Upper lobe of left lung (tissue), 4 donors: Measurements from ENCODE around the gene GTPBP4.

ENCODE experiments used
- EP300 ChIP-seq, 4 donors: sonication (generic); formaldehyde crosslinking; IDR thresholded peaks; one replicate each; pipeline ENCODE4 v1.5.1; 2017; ENCODE audit warnings: antibody characterized with exemption in 4 of 4, control low read depth in 2 of 4
- POLR2AphosphoS5 ChIP-seq, 2 donors: sonication (generic); formaldehyde crosslinking; IDR thresholded peaks; one replicate each; pipeline ENCODE4 v1.5.1; 2017; ENCODE audit warnings: antibody characterized with exemption in 2 of 2
- TF ChIP-seq, protein P1 (sequence below), 6 experiments: fragments of 450-650 bp in 4 of 6; fragments of 200-600 bp in 2 of 6; sonication (generic) in 2 of 6; IDR thresholded peaks; one replicate each; pipeline ENCODE4 v1.5.1; 2016 to 2019; ENCODE audit warnings: antibody characterized with exemption in 6 of 6

DNA sequence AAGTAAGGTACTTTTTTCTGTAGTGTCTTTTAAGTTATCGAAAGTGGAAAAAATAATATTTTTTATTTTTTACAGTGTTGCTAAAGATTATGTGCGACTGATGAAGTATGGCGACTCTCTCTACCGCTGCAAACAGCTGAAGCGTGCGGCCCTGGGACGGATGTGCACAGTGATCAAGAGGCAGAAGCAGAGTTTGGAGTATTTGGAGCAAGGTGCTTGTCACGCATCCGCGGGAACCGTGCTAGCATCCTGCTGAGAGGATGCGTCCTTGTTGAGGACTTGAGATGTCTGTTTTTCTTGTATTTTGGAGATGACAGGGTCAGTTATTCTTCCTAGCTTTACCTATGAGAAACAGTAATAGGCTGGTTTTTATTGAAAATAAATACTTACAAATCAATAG, 7.8 kb downstream of the GTPBP4 start:
- TF ChIP-seq, protein P1, sequence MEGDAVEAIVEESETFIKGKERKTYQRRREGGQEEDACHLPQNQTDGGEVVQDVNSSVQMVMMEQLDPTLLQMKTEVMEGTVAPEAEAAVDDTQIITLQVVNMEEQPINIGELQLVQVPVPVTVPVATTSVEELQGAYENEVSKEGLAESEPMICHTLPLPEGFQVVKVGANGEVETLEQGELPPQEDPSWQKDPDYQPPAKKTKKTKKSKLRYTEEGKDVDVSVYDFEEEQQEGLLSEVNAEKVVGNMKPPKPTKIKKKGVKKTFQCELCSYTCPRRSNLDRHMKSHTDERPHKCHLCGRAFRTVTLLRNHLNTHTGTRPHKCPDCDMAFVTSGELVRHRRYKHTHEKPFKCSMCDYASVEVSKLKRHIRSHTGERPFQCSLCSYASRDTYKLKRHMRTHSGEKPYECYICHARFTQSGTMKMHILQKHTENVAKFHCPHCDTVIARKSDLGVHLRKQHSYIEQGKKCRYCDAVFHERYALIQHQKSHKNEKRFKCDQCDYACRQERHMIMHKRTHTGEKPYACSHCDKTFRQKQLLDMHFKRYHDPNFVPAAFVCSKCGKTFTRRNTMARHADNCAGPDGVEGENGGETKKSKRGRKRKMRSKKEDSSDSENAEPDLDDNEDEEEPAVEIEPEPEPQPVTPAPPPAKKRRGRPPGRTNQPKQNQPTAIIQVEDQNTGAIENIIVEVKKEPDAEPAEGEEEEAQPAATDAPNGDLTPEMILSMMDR (IDR thresholded peaks at IDR 0.05): no peak
- TF ChIP-seq EP300 (IDR thresholded peaks at IDR 0.05) (no peak), POLR2AphosphoS5 (IDR thresholded peaks at IDR 0.05) (no peak)
